Mesendoderm (in vitro differentiated cells): ENCODE data around the gene RAB11FIP4.

ENCODE experiments used
- DNase-seq: peaks from one replicate; pipeline ENCODE4 v3.0.0; 2013
- H2AK5ac ChIP-seq: 2 replicates; pipeline ENCODE4 v1.6.1; 2013; ENCODE audit warnings: low read length, inconsistent platforms
- H2BK120ac ChIP-seq: 2 replicates; pipeline ENCODE4 v1.6.1; 2013; ENCODE audit warnings: low read depth, mild to moderate bottlenecking, low read length, moderate library complexity, mixed read lengths
- H2BK15ac ChIP-seq: replicated peaks from 2 replicates; pipeline ENCODE4 v1.6.1; 2013; ENCODE audit warnings: low read depth, mild to moderate bottlenecking, moderate library complexity
- H2BK5ac ChIP-seq: 2 replicates; pipeline ENCODE4 v1.6.1; 2013; ENCODE audit warnings: low read length, inconsistent platforms
- H3K18ac ChIP-seq: 2 replicates; pipeline ENCODE4 v1.6.1; 2013; ENCODE audit warnings: mild to moderate bottlenecking, low read length, mixed read lengths
- H3K23ac ChIP-seq: one replicate; pipeline ENCODE4 v1.6.1; 2013; ENCODE audit warnings: low read length
- H3K27ac ChIP-seq: 2 replicates; pipeline ENCODE4 v1.5.1; 2013; ENCODE audit warnings: low read depth, mild to moderate bottlenecking, inconsistent platforms, low read length, moderate library complexity
- H3K27me3 ChIP-seq: 2 replicates; pipeline ENCODE4 v1.6.1; 2013; ENCODE audit warnings: low read length, control low read depth, mild to moderate bottlenecking, inconsistent platforms; ENCODE audit not compliant: insufficient read depth, poor library complexity
- H3K36me3 ChIP-seq: 2 replicates; pipeline ENCODE4 v1.6.1; 2013; ENCODE audit warnings: low read length, inconsistent platforms; ENCODE audit not compliant: control insufficient read depth, insufficient read depth
- H3K4ac ChIP-seq: one replicate; pipeline ENCODE4 v1.6.1; 2013; ENCODE audit warnings: low read depth, mild to moderate bottlenecking, low read length, moderate library complexity
- H3K4me1 ChIP-seq: 2 replicates; pipeline ENCODE4 v1.6.1; 2013; ENCODE audit warnings: low read depth, low read length, inconsistent platforms; ENCODE audit not compliant: control insufficient read depth
- H3K4me2 ChIP-seq: 2 replicates; pipeline ENCODE4 v1.6.1; 2013; ENCODE audit warnings: low read length
- H3K4me3 ChIP-seq: 2 replicates; pipeline ENCODE4 v1.5.1; 2013; ENCODE audit warnings: mild to moderate bottlenecking, low read length
- H3K56ac ChIP-seq: one replicate; pipeline ENCODE4 v1.6.1; 2013; ENCODE audit warnings: low read length
- H3K79me1 ChIP-seq: 2 replicates; pipeline ENCODE4 v1.6.1; 2013; ENCODE audit warnings: low read length, inconsistent platforms
- H3K79me2 ChIP-seq: 2 replicates; pipeline ENCODE4 v1.6.1; 2013; ENCODE audit warnings: mild to moderate bottlenecking, low read length; ENCODE audit not compliant: control insufficient read depth, insufficient read depth
- H3K9ac ChIP-seq: 2 replicates; pipeline ENCODE4 v1.6.1; 2013; ENCODE audit warnings: low read length, inconsistent platforms
- H4K5ac ChIP-seq: one replicate; pipeline ENCODE4 v1.6.1; 2013; ENCODE audit warnings: low read length
- H4K8ac ChIP-seq: one replicate; pipeline ENCODE4 v1.6.1; 2013; ENCODE audit warnings: low read depth, mild to moderate bottlenecking, control low read depth, low read length, moderate library complexity
- WGBS: extraction: QIAGEN DNeasy Blood & Tissue Kit; methylation state at CpG from one replicate; pipeline ENCODE4 v1.1.7; 2013; ENCODE audit warnings: low lambda C conversion rate, missing lambda C conversion rate; ENCODE audit not compliant: insufficient coverage; ENCODE audit errors: extremely low coverage; 5-methylcytosine and 5-hydroxymethylcytosine counted together

The RAB11FIP4 gene

DNA sequence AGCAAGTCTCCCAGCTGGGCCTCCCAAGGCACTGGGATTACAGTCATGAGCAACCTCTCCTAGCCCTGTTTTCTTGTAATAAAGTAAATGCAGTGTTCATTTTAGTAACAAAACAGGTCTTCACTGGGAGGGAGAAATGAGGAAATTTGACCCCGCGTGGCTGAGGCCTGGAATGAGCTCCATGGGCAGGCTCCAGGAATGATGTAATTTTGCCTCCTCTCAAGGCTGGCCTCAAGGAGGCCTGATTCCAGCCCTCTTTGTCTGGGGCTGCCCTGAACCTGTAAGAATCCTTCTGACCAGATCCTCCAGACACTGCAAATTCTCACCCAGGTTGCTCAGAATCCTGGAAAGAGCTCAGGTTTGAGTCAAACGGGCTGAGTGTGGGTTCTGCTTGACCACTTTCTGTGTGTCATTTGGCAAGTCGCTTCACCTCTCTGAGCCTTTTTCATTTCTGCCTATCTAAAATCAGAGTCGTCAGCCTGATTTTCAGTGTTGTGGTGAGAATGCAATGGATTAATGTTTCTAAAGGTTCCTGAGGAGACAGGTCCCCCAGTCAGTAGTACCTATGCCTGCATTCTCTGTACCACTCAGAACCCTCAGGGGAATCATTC is 57.1 kb downstream of the RAB11FIP4 start:
- Histone ChIP-seq H3K4me1 (peaks cover 7% of the 10 kb centered on the region), H3K36me3 (no peaks in the 10 kb centered on the region), H3K23ac (no peak overlapping the region), H3K79me1 (no peaks in the 10 kb centered on the region), H3K18ac (no peak overlapping the region), H3K4me3 (no peak overlapping the region), H4K8ac (no peak overlapping the region), H3K79me2 (no peaks in the 10 kb centered on the region), H3K9ac (no peak overlapping the region), H2BK120ac (no peak overlapping the region), H2BK15ac (no peak overlapping the region), H3K27me3 (no peaks in the 10 kb centered on the region), H3K4me2 (no peak overlapping the region), H3K4ac (no peak overlapping the region), H2BK5ac (no peak overlapping the region), H3K56ac (no peak overlapping the region), H3K27ac (no peak overlapping the region), H2AK5ac (no peak overlapping the region), H4K5ac (no peak overlapping the region)
- DNase-seq, result peak; percentile 29
- no CpG with 5 or more reads among the region's 5 CpGs for WGBS

DNA sequence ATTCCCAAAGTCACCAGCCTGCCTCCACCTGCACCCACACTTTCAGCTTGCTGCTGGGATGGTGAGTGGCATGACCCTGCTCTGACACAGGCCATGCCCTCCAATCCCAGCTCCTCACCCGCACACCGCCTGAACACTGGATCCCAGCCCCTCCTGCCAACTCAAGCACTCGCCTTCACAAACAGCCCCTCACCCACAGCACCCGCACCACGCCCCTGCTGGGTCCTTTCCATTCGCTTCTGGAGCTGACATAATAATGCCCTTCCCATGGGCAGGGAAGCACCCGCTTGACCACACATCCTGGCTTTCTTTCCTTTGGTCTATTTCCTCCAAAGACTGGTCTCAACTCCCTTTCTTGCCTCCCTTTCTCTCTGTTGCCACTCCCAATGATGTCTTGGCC is 57.6 kb downstream of the RAB11FIP4 start:
- Histone ChIP-seq H3K4me1 (peaks cover 7% of the 10 kb centered on the region), H3K4me3 (no peak overlapping the region), H3K4me2 (no peak overlapping the region), H3K79me2 (no peaks in the 10 kb centered on the region), H3K56ac (no peak overlapping the region), H3K27ac (no peak overlapping the region), H3K18ac (no peak overlapping the region), H3K27me3 (no peaks in the 10 kb centered on the region), H4K5ac (no peak overlapping the region), H2BK15ac (no peak overlapping the region), H2AK5ac (no peak overlapping the region), H3K9ac (no peak overlapping the region), H3K79me1 (no peaks in the 10 kb centered on the region), H4K8ac (no peak overlapping the region), H3K4ac (no peak overlapping the region), H3K23ac (no peak overlapping the region), H3K36me3 (no peaks in the 10 kb centered on the region), H2BK120ac (no peak overlapping the region), H2BK5ac (no peak overlapping the region)
- no CpG with 5 or more reads among the region's 7 CpGs for WGBS
- no peak for DNase-seq

DNA sequence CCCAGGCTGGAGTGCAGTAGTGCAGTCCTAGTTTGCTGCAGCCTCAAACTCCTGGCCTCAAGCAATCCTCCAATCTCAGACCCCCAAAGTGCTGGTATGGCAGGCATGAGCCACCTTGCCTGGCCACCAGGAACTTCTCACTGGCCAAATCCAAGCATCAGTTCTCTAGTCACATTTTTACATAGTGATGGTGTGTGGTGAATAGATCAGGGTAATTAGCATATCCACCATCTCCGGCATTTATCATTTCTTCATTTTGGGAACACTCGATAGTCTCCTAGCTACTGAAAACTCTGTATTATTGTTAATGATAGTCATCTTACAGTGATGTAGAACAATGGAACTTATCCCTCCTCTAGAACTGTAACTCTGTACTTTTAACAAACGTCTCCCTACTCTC is 58.3 kb downstream of the RAB11FIP4 start:
- Histone ChIP-seq H3K56ac (no peak overlapping the region), H2BK5ac (no peak overlapping the region), H3K4me1 (peaks cover 7% of the 10 kb centered on the region), H3K4ac (no peak overlapping the region), H2BK120ac (no peak overlapping the region), H3K79me2 (no peaks in the 10 kb centered on the region), H3K79me1 (no peaks in the 10 kb centered on the region), H3K18ac (no peak overlapping the region), H4K8ac (no peak overlapping the region), H3K9ac (no peak overlapping the region), H3K27ac (no peak overlapping the region), H2AK5ac (no peak overlapping the region), H3K27me3 (no peaks in the 10 kb centered on the region), H3K23ac (no peak overlapping the region), H3K36me3 (no peaks in the 10 kb centered on the region), H4K5ac (no peak overlapping the region), H3K4me2 (no peak overlapping the region), H2BK15ac (no peak overlapping the region), H3K4me3 (no peak overlapping the region)
- no peak for DNase-seq
- no CpG with 5 or more reads among the region's 3 CpGs for WGBS

DNA sequence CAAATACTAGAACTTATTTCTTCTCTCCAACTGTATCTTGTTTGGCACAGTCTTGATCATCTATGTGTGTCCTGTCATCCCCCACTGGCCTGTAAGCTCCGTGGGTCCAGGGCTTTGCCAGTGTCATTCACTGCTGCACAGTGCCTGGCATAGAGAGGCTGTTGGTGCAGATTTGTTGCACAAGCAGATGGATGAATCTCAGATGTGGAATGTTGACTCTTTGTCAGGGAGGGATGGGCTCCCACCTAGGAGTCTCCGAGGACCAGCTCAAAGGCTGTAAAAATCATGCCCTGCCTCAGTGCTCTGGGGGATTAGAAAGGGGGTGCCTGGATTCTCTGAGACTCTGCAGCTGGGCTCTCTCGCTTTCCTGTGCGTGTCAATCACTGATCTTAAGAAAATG is 60.6 kb downstream of the RAB11FIP4 start:
- no peaks in the 10 kb centered on the region for H3K36me3 ChIP-seq
- no peaks in the 10 kb centered on the region for H3K79me1 ChIP-seq
- H3K27ac ChIP-seq, result no peak overlapping the region
- H2BK120ac ChIP-seq, result no peak overlapping the region
- H2BK5ac ChIP-seq, result no peak overlapping the region
- peak overlapping the region; percentile 42 for H3K56ac ChIP-seq
- no CpG with 5 or more reads among the region's 4 CpGs for WGBS
- no peak overlapping the region for H3K18ac ChIP-seq
- H3K23ac ChIP-seq, result no peak overlapping the region
- no peak overlapping the region for H3K4ac ChIP-seq
- H3K4me3 ChIP-seq, result no peak overlapping the region
- no peak overlapping the region for H2BK15ac ChIP-seq
- no peak overlapping the region for H3K4me2 ChIP-seq
- DNase-seq, result no peak
- no peaks in the 10 kb centered on the region for H3K79me2 ChIP-seq
- H3K27me3 ChIP-seq, result no peaks in the 10 kb centered on the region
- H3K9ac ChIP-seq, result peak overlapping the region; percentile 27
- no peak overlapping the region for H4K5ac ChIP-seq
- H4K8ac ChIP-seq, result no peak overlapping the region
- H3K4me1 ChIP-seq, result peaks cover 7% of the 10 kb centered on the region
- peak overlapping the region; percentile 65 for H2AK5ac ChIP-seq

DNA sequence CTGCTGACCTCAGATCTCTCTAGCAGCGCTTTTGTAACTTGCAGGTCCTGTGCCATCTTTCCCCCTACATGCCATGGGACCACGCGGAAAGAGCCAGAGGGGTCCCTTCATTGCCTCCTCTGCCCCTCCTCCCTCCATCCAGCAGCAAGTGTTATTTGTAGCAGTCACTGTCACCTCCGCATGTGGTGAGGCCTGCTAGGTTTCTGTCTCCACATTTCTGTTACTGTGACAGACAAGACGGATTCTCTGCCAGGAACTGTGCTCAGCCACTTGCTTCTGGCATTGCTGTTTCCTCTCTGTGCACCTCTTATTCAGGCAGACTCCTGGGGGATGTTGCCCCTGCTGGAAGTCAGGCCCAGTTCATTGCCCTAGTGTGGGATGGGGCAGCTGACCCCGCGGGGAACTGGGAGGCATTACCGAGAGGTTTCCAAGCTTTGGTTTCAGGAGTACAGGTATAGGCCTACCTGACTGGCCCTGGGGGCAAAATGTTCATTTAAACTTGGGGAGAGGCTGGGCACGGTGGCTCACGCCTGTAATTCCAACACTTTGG is 61.2 kb downstream of the RAB11FIP4 start:
- H3K4me3 ChIP-seq, result no peak overlapping the region
- no peak overlapping the region for H2BK15ac ChIP-seq
- H4K5ac ChIP-seq, result no peak overlapping the region
- H3K79me1 ChIP-seq, result no peaks in the 10 kb centered on the region
- no peak overlapping the region for H3K4me2 ChIP-seq
- H3K27ac ChIP-seq, result no peak overlapping the region
- H3K36me3 ChIP-seq, result no peaks in the 10 kb centered on the region
- H3K27me3 ChIP-seq, result no peaks in the 10 kb centered on the region
- H2AK5ac ChIP-seq, result no peak overlapping the region
- no peak overlapping the region for H3K18ac ChIP-seq
- peak; percentile 53 for DNase-seq
- H2BK5ac ChIP-seq, result no peak overlapping the region
- no CpG with 5 or more reads among the region's 10 CpGs for WGBS
- H4K8ac ChIP-seq, result no peak overlapping the region
- no peaks in the 10 kb centered on the region for H3K79me2 ChIP-seq
- peaks cover 7% of the 10 kb centered on the region for H3K4me1 ChIP-seq
- no peak overlapping the region for H2BK120ac ChIP-seq
- H3K23ac ChIP-seq, result no peak overlapping the region
- H3K9ac ChIP-seq, result no peak overlapping the region
- peak overlapping the region; percentile 42 for H3K56ac ChIP-seq
- no peak overlapping the region for H3K4ac ChIP-seq

DNA sequence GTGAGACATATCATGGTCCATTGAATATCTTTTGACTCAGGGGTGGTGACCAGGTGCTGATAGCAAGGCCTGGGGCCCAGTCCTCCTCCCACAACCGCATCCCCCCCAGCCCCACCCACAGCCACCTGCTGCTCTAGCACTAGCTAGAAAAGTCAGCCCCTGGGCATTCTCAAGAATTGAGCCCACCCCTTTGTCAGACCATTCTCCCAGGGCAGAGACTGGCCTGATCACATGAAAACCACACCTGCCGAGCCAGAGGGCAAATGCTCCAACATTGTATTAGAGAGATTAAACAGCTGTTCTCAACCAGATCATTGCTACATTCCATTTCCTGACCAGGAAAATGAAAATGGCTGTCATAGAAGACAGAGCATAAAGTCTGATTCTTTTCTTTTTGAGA is 62.4 kb downstream of the RAB11FIP4 start:
- Histone ChIP-seq H2BK5ac (no peak overlapping the region), H3K4me1 (peaks cover 7% of the 10 kb centered on the region), H3K4me2 (no peak overlapping the region), H3K18ac (no peak overlapping the region), H4K5ac (no peak overlapping the region), H3K27me3 (no peaks in the 10 kb centered on the region), H3K27ac (no peak overlapping the region), H2BK15ac (no peak overlapping the region), H3K4me3 (no peak overlapping the region), H3K79me1 (no peaks in the 10 kb centered on the region), H3K4ac (no peak overlapping the region), H3K9ac (no peak overlapping the region), H3K36me3 (no peaks in the 10 kb centered on the region), H3K56ac (no peak overlapping the region), H2AK5ac (no peak overlapping the region), H3K79me2 (no peaks in the 10 kb centered on the region), H4K8ac (no peak overlapping the region), H2BK120ac (no peak overlapping the region), H3K23ac (no peak overlapping the region)
- DNase-seq, result no peak
- no CpG with 5 or more reads among the region's 2 CpGs for WGBS
